T follicular helper cell (primary cell): ENCODE measurements around the gene CCNB3.
A peak's percentile ranks its signal among the peaks of the same experiment; 100 is the strongest.
"Not testable (repeated sequence)": the region's sequence is repeated elsewhere in the genome, so short reads cannot be mapped to it uniquely, and the experiment has no call there.

Experiments used
- DNase-seq: peaks from one replicate; pipeline ENCODE4 v3.0.0-alpha.2; 2020; ENCODE audit warnings: low read depth
- total RNA-seq, 2 experiments: gene quantifications; one replicate each; lab custom pipeline; 2026; lab: John Stamatoyannopoulos, UW

The CCNB3 gene, protein sequence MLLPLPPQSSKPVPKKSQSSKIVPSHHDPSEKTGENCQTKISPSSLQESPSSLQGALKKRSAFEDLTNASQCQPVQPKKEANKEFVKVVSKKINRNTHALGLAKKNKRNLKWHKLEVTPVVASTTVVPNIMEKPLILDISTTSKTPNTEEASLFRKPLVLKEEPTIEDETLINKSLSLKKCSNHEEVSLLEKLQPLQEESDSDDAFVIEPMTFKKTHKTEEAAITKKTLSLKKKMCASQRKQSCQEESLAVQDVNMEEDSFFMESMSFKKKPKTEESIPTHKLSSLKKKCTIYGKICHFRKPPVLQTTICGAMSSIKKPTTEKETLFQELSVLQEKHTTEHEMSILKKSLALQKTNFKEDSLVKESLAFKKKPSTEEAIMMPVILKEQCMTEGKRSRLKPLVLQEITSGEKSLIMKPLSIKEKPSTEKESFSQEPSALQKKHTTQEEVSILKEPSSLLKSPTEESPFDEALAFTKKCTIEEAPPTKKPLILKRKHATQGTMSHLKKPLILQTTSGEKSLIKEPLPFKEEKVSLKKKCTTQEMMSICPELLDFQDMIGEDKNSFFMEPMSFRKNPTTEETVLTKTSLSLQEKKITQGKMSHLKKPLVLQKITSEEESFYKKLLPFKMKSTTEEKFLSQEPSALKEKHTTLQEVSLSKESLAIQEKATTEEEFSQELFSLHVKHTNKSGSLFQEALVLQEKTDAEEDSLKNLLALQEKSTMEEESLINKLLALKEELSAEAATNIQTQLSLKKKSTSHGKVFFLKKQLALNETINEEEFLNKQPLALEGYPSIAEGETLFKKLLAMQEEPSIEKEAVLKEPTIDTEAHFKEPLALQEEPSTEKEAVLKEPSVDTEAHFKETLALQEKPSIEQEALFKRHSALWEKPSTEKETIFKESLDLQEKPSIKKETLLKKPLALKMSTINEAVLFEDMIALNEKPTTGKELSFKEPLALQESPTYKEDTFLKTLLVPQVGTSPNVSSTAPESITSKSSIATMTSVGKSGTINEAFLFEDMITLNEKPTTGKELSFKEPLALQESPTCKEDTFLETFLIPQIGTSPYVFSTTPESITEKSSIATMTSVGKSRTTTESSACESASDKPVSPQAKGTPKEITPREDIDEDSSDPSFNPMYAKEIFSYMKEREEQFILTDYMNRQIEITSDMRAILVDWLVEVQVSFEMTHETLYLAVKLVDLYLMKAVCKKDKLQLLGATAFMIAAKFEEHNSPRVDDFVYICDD (N-terminal part only)
- total RNA-seq = 0.12 to 0.26 reads per million in 2 experiments

GRCh38 chrX:50204364-50204899 is at the start of gene CCNB3:
Gene CCNB3, plus strand, starts transcription at chrX:50204765. Its CDS starts 80,399 bp downstream, at chrX:50285164.
- peak; percentile 58 for DNase-seq

DNA sequence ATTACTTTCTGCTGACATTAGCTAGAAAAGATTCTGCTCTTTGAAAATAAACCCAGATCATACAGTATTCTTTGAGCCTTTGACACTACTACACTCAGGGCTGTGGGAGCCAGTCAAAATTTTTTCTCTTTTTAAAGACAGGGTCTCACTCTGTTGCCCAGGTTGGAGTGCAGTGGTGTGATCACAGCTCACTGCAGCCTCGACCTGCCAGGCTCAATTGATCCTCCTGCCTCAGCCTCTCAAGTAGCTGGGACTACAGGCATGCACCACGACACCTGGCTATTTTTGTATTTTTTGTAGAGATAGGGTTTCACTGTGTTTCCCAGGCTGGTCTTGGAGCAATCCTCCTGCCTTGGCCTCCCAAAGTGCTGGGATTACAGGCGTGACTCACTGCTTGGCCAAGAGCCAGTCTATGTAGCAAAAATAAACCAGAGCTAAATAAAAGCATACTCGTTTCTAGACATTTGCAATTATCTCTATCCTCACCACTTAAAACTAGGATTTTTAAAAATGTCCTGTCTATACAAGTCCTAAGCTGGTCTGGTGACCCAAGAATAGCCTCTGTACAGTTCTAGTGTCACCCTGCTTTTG is 46.9 kb upstream of the CCNB3 start:
- no peak for DNase-seq

DNA sequence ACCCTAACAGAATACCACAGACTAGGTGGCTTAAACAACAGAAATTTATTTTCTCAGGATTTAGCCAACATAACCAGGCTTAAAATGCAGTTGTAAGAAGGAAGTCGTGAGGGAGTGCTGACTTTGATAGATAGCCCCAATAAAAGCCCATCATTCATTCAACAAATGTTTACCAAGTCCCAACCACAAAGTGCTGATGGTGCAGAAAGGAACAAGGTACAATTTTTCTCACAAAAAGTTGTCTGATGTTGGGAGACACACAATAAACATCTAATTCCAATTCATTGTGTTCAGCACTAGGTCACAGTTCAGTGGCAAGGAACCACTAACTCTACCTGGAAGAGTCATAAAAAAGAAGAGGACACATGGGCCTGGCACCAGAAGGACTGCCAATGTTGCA is 46.0 kb upstream of the CCNB3 start:
- no peak for DNase-seq

DNA sequence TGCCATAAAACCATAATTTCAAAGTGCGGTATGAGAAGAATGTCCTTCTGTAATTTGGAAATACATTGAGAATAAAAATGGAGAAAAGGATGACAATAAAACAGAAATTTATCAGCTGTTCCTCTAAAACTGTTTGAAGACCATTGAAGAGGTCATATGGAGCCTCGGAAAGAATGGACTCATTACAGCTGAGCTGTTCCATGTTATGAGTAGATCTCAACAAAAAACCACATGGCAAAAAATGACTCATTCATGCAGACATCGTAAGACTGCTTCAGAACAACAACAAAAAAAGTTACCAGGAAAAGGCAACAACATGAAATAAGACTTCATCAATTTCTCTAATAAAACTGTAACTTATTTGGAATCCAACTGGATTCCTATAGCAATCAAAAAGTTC is 43.4 kb upstream of the CCNB3 start:
- no peak for DNase-seq

- DNase-seq = no peak
Measured at GRCh38 chrX:50165727-50166126, 38.8 kb upstream of the CCNB3 start.

DNA sequence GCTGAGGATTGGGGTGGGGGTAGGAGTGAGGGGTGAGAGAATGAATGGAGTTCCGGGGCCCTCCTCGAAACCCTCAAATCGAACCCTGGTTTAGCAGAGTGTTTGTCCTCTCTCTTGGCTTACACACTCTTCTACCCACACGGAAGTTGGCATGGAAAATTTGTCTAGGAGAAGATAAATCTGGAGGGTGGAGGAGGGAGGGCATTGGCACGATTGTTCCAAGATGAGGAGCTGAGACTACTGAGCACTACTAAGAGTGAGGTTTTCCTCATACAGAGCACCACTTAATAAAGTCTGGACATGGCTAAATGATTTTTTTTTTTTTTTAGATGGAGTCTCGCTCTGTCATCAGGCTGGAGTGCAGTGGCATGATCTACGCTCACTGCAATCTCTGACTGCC is 37.2 kb upstream of the CCNB3 start:
- no peak for DNase-seq

- no peak for DNase-seq
Measured at GRCh38 chrX:50168241-50168687, 36.3 kb upstream of the CCNB3 start.

DNA sequence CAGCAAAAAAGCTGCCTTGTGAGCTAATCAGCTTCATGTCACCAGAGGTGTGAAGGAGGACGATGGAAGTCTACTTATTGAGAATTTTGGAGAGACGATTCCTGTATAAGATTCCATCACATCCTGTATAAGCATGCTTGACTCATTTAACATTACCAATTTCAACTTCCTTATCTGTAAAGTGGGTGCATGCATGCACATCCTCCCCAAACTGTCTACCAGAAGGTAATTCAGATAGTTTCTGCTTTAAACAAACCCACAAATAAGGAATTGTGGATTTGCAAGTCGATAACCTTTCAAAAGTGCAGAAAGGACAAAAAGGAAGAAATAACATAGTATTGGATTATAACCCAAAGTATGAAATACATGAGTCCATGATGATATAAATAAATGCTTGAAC is 34.8 kb upstream of the CCNB3 start:
- no peak for DNase-seq

DNA sequence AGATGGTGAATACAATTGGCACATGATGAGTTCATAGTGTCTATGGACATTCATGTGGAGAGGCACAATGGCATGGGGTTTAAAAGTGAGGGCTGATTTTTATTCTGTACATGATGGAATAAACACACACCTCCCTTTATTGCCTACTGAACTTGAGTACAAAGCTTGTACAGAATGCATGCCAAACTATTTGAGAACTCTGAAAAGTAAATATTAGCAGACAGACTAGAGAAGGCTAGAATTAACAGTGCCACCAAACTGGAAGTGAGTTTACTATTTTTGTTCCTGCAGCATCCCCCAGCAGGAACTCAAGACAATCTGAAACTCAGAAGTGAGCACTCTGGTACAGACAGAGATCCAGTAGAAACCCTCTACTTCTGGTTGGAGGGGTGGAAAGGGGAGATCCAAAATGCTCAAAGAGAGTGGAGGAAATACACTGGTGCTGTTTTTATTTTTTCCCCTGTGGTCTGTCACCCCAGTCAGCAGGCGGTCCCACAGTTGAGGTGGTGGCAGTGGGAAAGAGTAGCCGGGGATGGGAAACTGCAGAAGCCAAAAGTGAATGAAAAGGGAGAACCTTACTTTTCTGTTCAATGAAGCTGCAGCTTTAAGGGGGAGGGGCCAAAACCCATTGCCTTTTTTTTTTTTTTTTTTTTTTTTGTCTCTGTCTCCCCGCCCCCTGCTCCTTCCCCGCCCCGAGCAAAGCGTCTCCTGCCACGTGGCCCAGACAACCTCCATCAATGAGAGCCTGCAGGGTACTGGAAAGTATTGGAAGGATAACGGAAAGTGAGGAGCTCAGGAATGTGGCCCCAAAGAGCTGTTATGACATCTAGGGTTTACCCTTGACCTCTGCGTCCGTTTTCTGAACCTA is 24.3 kb upstream of the CCNB3 start:
- DNase-seq = no peak

GRCh38 chrX:50183891-50184290 is 20.7 kb upstream of the CCNB3 start:
- DNase-seq = no peak

DNA sequence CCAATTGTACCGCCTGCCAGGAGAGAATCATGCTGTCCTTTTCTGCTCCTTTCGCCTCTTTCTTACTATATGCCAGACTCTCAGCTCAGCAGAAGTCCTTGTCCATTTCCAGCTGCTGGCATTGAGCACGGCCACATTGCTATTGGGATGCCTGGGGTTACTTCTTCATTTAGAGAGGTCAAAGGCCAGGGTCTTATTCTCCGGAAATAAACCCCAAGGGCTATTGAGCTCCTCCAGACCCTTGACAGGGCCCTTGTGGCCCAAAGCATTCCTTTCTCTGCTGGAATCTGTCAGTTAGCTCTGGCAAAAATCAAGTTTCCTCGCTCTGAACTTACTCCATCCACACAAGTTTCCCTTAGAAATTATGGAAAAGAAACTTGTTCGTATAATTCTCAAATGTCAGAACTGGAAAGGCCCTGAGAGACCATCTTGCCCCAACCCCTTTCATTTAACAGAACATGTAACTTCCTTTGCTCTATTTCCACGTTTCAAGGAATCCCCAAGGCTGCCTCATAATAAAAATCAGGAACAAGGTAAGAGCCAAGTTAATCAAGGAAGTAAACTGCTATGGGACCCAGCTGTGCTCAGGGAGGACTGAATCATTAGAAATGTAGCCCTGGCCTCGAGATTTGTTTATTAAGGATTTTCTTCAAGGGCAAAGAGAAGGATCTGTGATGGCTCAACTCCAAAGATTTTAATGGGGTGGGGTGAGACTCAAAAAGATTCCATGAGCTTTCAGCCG is 15.5 kb upstream of the CCNB3 start:
- DNase-seq = no peak

- no peak for DNase-seq
Measured at GRCh38 chrX:50198348-50198747, 6.2 kb upstream of the CCNB3 start.

DNA sequence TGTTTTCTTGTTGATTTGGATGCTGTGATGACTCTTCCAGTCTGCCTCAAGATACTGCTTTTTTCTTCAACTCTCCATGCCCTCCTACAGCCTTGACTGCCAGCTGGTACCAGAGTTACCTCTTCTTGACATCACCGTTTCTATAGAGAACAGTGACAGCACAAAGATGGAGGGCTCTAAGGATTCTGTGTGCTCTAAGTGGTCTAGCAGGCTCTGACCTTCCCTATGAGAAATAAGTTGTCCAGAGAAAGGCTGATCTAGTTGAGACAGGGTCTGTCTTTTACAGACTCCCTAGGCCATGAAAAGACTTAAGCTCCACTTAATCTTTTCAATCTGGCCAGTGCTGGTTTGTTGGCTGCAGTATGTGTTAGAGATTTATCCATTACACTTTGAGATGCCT is 3.7 kb upstream of the CCNB3 start, which contains the start of gene AKAP4:
TSS of gene AKAP4 (minus strand) at position 101 of the 400 bp plus-strand sequence. CDS start 118 bp downstream, outside the sequence.
- no peak for DNase-seq

DNA sequence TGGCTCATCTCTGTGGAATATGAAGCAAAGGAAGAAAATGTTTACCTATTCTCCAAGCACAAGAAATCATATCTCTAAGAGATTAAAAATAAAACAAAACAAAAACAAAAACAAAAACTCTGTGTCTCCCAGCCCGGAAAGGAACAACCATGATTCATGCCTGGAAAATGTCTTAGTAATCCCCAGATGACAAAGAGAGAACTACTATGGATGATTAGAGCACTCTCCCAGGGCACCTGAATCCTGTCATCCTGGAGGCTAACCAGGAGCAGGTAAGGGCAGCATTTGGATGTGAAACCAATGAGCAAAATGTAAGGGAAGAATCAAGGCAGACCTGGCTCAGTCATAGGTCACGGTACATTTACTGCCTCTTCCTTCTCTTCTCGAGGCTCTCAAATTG is 2.0 kb upstream of the CCNB3 start:
- no peak for DNase-seq

DNA sequence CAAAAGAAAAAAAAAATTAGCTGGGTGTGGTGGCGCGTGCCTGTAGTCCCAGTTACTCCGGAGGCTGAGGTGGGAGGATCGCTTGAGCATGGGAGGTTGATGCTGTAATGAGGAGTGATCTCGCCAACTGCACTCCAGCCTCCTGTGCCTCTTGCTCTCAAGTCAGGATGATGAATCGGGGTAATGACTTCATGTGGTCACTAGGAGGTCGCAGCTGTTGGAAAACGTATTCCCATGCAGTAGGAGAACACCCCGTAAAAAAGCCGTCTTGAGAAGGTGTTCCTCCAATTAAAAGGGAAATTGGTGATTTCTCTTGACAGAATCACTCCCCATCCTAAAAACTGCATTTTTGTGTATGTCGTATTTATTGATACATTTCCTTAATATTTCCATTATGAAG is 2.2 kb downstream of the CCNB3 start:
- DNase-seq = no peak

DNA sequence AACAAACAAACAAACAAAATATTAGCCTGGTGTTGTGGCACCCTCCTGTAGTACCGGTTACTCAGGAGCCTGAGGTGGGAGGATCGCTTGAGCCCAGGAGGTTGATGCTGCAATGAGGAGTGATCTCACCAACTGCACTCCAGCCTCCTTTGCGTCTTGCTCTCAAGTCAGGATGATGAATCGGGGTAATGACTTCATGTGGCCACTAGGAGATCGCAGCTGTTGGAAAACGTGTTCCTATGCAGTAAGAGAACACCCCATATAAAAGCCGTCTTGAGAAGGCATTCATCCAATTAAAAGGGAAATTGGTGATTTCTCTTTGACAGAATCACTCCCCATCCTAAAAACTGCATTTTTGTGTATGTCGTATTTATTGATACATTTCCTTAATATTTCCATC is 6.9 kb downstream of the CCNB3 start:
- no peak for DNase-seq

DNA sequence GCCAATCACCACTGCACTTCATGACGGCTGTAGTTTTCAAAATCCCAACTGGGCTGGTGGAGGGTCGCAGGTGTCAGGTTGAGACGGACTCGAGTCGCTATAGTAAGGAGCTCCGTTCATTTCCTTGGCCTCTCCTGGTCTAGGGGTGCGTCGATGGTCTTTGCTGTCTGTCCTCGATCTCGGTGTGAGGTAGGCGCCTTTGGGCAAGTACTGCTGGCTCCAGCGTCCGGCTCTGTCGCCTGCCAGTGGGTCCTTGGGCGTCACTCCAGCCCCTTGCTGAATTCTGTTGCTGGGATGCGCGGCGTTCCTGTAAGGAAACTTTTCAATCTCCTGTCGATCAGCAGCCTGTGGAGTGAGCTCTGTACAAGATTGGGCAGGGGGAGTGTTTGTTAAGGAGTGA is 76.7 kb downstream of the CCNB3 start:
- no peak for DNase-seq

DNA sequence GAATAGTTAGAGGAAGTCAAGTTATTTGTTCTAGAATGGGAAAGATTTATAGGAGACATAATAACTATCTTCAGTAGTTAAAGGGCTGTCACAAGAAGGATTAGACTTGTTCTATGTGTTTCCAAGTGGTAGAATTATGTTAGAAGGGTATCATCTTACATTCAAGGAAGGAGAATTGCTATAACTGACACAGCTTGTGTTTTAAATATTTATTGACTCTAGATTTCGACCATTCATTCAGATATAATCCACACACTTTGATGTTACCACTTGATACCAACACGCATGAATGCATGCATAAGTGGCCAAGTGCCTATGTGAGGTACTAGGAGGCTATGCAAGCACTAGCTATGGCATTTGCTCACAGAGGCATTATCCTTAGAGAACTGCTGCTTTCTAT is 122.7 kb downstream of the CCNB3 start:
- DNase-seq = no peak

GRCh38 chrX:50332668-50333067 is 128.1 kb downstream of the CCNB3 start:
- not testable (repeated sequence) for DNase-seq

DNA sequence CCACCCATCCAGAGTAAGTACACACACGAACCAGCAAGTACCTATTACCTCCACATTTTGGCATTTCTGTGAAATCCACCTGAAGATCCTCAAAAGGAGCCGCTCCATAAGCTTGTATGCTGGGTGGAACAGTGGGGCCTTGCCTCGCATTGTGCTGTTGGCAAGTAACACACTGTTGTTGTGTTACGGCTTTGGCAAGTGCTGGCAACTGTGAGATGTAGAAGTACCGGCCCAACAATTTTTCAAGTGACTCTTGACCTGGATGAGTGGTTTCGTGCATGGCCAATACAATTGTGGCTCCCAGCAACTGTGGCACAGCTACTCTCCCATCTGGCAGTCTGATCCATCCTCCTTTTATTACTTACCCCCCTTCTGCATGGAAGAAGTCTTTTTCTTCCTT is 128.7 kb downstream of the CCNB3 start:
- DNase-seq = no peak
